Muscle of leg (tissue), 11 donors: ENCODE data around the gene CYP3A5. TPM values are rescaled to one million over a fixed set of nuclear protein-coding genes. Genes with fewer than 3 reads are reported as not detected.
A peak's percentile ranks its signal among the peaks of the same experiment; 100 is the strongest.
"Not testable (repeated sequence)": the region's sequence is repeated elsewhere in the genome, so short reads cannot be mapped to it uniquely, and the experiment has no call there.

Experiments
- DNase-seq: peaks from one replicate; pipeline ENCODE4 v3.0.0; 2013
- H3K27ac ChIP-seq: one replicate; pipeline ENCODE4 v1.5.1; 2013; ENCODE audit warnings: mild to moderate bottlenecking, low read length, control low read depth
- H3K27me3 ChIP-seq: one replicate; pipeline ENCODE4 v1.6.1; 2013; ENCODE audit warnings: low read length; ENCODE audit not compliant: control insufficient read depth, insufficient read depth
- H3K36me3 ChIP-seq: one replicate; pipeline ENCODE4 v1.6.1; 2013; ENCODE audit warnings: low read length; ENCODE audit not compliant: control insufficient read depth, insufficient read depth
- H3K4me1 ChIP-seq: one replicate; pipeline ENCODE4 v1.6.1; 2013; ENCODE audit warnings: low read length; ENCODE audit not compliant: control insufficient read depth, insufficient read depth
- H3K4me3 ChIP-seq: one replicate; pipeline ENCODE4 v1.5.1; 2013; ENCODE audit warnings: low read length, control low read depth
- H3K9me3 ChIP-seq: replicated peaks from 2 replicates; pipeline ENCODE4 v1.6.1; 2013; ENCODE audit warnings: low read depth, low read length; ENCODE audit not compliant: control insufficient read depth
- WGBS: methylation state at CpG from one replicate; pipeline ENCODE4 v1.1.5; 2013; ENCODE audit warnings: missing lambda C conversion rate; ENCODE audit not compliant: insufficient coverage; 5-methylcytosine and 5-hydroxymethylcytosine counted together
- polyA plus RNA-seq, 8 donors: library from polyadenylated mRNA; unstranded; fragments of 120-200 nt; gene quantifications; one replicate each; pipeline versions ENCODE4 v1.2.1 to v1.2.3, GENCODE V29; 2013; ENCODE audit warnings: inconsistent platforms in 1 of 8, low replicate concordance in 1 of 8; ENCODE audit not compliant: insufficient read length in 8 of 8, insufficient read depth in 1 of 8
- total RNA-seq: library from RNA; stranded (reverse); fragments of 120-200 nt; gene quantifications from one replicate; pipeline ENCODE4 v1.2.4, GENCODE V29; 2013

The CYP3A5 gene
- total and polyA plus RNA-seq, 9 donors: 0.40 to 8.1 (median 0.83) TPM

DNA sequence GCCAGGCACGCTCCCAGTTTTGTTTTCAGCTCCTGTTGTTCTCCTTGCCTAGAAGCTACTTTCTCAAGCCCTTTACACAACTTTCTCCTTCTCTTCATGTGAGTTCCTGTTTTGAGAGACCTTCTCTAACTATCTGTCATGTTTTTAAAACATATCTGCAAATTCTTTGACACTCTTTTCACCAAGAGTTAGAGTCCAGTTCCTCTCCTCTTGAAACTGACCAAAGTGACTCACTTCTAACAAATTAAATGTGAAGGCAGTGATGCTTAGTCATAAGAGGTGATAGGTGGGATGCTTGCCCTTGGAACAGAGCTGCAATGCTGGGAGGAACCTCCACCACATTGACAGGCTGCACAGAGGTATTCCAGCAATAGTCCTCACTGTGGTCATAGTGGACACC is 37.8 kb downstream of the CYP3A5 start:
- WGBS: 86% methylated on average over 1 of the region's 1 CpG
- H3K4me1 ChIP-seq: no peaks in the 10 kb centered on the region

DNA sequence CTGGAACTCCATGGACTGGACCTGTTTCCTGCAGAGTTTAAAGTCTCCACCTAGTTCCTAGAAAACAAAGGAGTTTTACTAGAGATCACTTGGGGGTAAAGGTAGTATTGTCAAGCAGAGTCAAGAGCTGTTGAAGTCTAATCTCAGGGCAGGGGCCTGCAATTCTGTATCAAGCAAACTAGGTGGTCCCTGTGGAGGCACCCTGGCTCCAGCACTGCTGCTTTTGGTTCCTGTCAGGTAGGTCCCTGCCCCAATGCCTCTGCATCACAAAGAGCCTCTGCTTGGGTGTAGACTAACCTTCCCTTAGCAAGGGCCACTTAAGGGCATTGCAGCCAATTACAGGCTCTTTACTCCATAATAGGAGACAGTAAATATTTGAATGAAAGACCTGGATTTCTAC is 40.5 kb downstream of the CYP3A5 start:
- Histone ChIP-seq H3K9me3 (no peaks in the 10 kb centered on the region), H3K4me1 (no peaks in the 10 kb centered on the region), H3K27me3 (no peaks in the 10 kb centered on the region), H3K36me3 (no peaks in the 10 kb centered on the region), H3K4me3 (no peak overlapping the region), H3K27ac (no peak overlapping the region)
- DNase-seq: no peak

More for the DNA sequence above, 37.8 kb downstream of the CYP3A5 start:
- H3K9me3 ChIP-seq: no peaks in the 10 kb centered on the region
- DNase-seq: no peak
- no peak overlapping the region for H3K4me3 ChIP-seq
- H3K36me3 ChIP-seq: no peaks in the 10 kb centered on the region
- no peaks in the 10 kb centered on the region for H3K27me3 ChIP-seq
- H3K27ac ChIP-seq: no peak overlapping the region

DNA sequence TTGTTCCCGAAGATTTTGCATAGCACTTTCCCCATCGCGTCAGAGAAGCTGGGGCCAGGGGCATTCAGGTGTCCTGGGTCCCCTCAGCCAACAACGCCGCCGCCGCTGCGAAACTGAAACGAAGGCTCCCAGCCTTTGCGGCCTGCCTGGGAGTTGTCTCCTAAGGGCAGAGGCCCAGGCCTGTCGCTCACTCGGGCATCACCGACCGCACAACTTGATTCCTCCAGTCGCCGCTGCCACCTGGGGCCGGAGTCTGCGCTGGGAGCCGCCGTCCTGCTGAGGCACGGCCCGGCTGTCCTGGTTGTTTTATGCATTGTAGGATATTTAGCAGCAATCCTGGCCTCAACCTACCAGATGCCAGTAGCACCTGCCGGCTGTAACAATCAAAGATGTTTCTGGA is 41.1 kb downstream of the CYP3A5 start:
- Histone ChIP-seq H3K4me1 (no peaks in the 10 kb centered on the region), H3K4me3 (no peak overlapping the region), H3K9me3 (no peaks in the 10 kb centered on the region), H3K27me3 (no peaks in the 10 kb centered on the region), H3K36me3 (no peaks in the 10 kb centered on the region), H3K27ac (no peak overlapping the region)
- 95% methylated on average over 16 of the region's 23 CpGs for WGBS
- no peak for DNase-seq

DNA sequence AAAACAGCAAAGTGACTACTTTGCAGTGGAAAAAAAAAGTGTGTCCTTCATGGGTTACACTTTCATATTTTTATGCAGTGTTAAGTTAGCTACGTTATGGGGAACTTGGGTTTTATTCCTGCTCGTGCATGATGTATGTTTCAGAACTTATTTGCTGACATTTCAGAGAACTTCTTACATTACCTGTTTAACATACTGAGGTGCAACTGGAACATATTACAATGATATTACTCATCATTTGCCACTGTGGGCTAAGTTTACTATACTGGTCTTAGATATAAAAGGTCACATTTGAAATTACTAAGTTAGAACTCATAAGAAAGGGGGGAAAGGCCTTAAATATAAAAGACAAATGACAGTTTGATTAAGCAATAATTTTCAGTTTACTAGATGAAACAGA is 42.4 kb downstream of the CYP3A5 start:
- not testable (repeated sequence) for H3K4me3 ChIP-seq, H3K4me1 ChIP-seq, H3K9me3 ChIP-seq, H3K36me3 ChIP-seq, DNase-seq, H3K27ac ChIP-seq, H3K27me3 ChIP-seq
- no CpG with 5 or more reads among the region's 2 CpGs for WGBS

DNA sequence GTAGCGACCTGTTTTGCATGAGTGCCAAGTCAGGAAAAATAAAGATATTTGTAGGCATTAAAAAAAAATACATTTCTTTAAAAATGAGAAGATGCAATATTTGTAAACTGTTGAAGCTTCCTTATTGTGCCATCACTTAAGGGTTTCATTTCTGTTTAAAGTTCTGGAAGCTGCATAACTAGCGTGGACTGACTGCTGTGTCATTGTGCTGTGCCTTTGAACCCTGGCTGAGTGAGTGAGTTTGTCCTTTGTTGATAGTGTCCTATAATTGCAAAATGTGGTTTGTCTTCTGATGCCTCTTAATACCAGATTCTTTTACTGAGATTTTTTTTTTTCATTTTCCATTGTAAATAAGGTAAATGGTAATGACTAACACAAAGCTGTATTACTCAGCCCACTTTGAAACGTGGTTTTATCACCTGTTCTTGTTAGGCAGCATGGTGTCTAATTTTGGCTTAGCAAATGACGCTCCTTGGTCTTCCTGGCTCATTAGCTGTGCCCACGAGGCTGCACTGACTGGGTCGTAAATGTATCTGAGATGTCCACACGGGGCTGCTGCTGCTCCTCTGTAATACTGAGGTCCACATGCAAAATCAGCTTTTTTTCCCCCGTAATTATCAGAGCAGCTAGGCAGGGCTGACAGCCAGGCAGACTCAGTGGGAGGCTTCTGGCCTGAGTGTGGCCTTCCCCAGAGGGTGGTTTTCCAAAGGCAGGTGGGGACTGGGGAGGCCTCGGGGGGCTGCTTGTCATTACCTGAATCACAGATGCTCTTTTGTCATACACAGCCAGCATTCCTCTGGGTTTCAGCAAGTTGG is 48.3 kb downstream of the CYP3A5 start:
- no peaks in the 10 kb centered on the region for H3K27me3 ChIP-seq
- peak; percentile 24 for DNase-seq
- peaks cover 4% of the 10 kb centered on the region for H3K4me1 ChIP-seq
- no peaks in the 10 kb centered on the region for H3K9me3 ChIP-seq
- H3K4me3 ChIP-seq: no peak overlapping the region
- 35% methylated on average over 5 of the region's 9 CpGs for WGBS
- no peak overlapping the region for H3K27ac ChIP-seq
- peaks cover 39% of the 10 kb centered on the region for H3K36me3 ChIP-seq

DNA sequence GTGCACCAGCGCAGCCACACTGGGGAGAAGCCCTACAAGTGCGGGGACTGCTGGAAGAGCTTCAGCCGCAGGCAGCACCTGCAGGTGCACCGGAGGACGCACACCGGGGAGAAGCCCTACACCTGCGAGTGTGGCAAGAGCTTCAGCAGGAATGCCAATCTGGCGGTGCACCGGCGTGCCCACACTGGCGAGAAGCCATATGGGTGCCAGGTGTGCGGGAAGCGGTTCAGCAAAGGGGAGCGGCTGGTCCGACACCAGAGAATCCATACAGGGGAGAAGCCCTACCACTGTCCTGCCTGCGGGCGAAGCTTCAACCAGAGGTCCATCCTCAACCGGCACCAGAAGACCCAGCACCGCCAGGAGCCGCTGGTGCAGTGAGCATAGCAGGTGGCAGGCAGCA is 50.2 kb downstream of the CYP3A5 start:
- Histone ChIP-seq H3K4me3 (no peak overlapping the region), H3K27me3 (no peaks in the 10 kb centered on the region), H3K4me1 (peaks cover 4% of the 10 kb centered on the region), H3K9me3 (no peaks in the 10 kb centered on the region), H3K27ac (no peak overlapping the region), H3K36me3 (peaks cover 58% of the 10 kb centered on the region)
- 93% methylated on average over 20 of the region's 20 CpGs for WGBS
- no peak for DNase-seq

DNA sequence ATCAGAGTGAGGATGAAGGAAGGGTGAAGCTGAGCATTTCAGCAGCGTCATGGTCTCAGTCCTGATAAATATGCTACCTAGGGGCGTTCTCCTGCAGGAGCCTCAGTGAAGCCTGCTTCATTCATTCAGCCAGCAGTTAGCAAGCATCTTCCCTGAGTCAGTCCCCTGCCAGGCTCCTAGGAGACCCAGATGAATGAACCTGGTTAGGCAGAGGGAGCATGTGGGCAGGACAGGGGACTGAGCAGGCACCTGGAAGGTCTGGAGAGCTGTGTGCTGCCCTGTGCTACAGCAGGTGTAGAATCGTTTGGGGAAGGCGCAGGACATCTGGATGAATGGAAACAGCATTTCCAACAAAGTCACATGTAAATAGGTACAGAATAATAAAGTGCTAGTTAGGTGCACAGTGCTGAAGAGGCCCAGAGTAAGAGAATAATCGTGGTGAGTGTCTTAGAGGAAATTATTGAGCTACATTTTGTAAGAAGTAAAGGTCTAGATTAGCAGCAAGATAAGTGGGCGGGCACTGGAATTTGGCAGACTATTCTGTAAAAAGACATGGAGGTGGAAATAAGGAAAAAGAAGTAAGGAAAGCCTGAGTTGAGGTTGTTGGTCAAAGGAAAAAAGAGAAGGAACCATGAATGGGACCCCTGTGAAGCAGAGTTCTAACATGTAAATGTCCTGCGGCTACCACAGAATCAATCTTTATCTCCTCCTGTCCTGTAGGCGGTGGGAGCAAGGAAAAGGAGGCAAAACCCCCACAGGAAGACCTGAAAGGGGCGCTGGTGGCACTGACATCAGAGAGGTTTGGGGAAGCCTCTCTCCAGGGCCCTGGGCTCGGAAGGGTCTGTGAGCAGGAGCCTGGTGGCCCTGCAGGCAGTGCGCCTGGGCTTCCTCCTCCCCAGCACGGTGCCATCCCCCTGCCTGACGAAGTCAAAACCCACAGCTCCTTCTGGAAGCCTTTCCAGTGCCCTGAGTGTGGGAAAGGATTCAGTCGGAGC is 51.0 kb downstream of the CYP3A5 start:
- Histone ChIP-seq H3K4me3 (no peak overlapping the region), H3K27ac (no peak overlapping the region), H3K4me1 (peaks cover 4% of the 10 kb centered on the region), H3K36me3 (peaks cover 66% of the 10 kb centered on the region), H3K27me3 (no peaks in the 10 kb centered on the region), H3K9me3 (no peaks in the 10 kb centered on the region)
- no peak for DNase-seq
- whole genome bisulfite sequencing: 89% methylated on average over 6 of the region's 14 CpGs

DNA sequence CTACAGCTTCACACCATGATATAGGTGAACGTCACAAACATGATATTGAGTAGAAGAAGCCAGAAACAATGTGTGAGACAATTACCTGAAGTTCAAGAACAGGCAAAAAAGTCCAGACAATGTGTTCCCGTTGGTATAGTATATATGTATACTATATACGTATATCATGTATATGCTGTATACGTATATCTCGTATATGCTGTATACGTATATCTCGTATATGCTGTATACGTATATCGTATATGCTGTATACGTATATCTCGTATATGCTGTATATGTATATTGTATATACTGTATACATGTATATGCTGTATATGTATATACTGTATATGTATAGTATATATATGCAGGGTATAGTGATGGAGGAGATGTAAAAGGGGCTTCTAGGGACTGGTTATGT is 52.3 kb downstream of the CYP3A5 start:
- no CpG with 5 or more reads among the region's 11 CpGs for WGBS
- Histone ChIP-seq H3K9me3 (no peaks in the 10 kb centered on the region), H3K27me3 (no peaks in the 10 kb centered on the region), H3K4me1 (peaks cover 4% of the 10 kb centered on the region), H3K36me3 (peaks cover 77% of the 10 kb centered on the region), H3K27ac (no peak overlapping the region), H3K4me3 (no peak overlapping the region)
- DNase-seq: no peak

DNA sequence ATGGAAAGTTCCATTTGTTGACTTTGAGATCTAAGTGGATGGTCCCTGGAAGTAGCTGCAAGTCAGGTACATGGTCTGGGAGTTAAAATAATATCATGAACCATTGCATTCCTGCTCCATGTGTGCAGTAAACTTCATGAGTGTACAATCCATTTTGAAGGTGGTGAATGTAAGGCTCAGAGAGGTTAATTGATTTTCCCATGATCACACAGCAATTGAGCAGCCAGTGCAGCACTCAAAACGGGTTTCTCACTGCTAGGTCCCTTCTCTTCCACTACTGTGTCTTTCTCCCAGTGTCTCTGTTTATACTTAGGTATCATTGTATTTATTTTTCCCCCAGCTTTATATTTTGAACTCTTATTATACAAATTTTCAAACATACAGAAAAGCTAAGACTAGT is 53.1 kb downstream of the CYP3A5 start:
- H3K4me3 ChIP-seq: no peak overlapping the region
- H3K4me1 ChIP-seq: peaks cover under 1% of the 10 kb centered on the region
- H3K36me3 ChIP-seq: peaks cover 77% of the 10 kb centered on the region
- no peak overlapping the region for H3K27ac ChIP-seq
- WGBS: no CpG with 5 or more reads among the region's 1 CpG
- DNase-seq: no peak
- no peaks in the 10 kb centered on the region for H3K27me3 ChIP-seq
- no peaks in the 10 kb centered on the region for H3K9me3 ChIP-seq

DNA sequence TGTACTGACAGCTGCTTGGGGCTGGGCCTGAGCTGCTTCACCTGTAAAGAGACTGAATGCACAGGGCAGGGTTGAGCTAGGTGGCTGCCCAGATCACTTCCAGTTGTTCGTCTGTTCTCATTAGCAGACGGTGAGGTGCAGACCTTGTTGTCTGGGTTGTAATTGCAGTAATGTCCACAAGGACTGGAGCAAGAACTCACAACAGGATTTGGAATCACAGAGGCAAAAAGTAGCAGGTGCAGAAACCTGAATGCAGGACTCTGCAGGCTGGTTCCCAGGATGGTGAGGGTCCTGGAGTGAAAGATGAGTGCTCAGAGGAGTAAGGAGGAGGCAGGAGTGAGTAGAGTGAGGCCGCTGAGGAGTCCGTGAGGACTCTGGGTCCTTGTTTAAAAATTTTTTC is 53.8 kb downstream of the CYP3A5 start:
- Histone ChIP-seq H3K4me3 (no peak overlapping the region), H3K27me3 (no peaks in the 10 kb centered on the region), H3K27ac (no peak overlapping the region), H3K36me3 (peaks cover 79% of the 10 kb centered on the region), H3K9me3 (no peaks in the 10 kb centered on the region), H3K4me1 (no peaks in the 10 kb centered on the region)
- 85% methylated on average over 4 of the region's 4 CpGs for WGBS
- DNase-seq: no peak
